ENCODE measurements around the gene PHF2.

GRCh38 chr9:93573516-93573828 lies 2.9 kb upstream of the PHF2 start:
- TF ChIP-seq CTCF (IDR thresholded peaks at IDR 0.05; ENCODE audit: low read length) (no peak), EZH2phosphoT487 (IDR thresholded peaks at IDR 0.05; ENCODE audit: low read length) (no peak), EZH2 (optimal IDR thresholded peaks at IDR 0.05; ENCODE audit: low read depth, low read length) (no peak)
